Vagina (tissue), 2 donors: ENCODE results near the gene SMPD3. TPM values are rescaled to one million over a fixed set of nuclear protein-coding genes. Genes with fewer than 3 reads are reported as not detected.

ENCODE experiments used
- DNase-seq, 2 donors: peaks; one replicate each; pipeline ENCODE4 v3.0.0-alpha.2; 2017; ENCODE audit errors: extremely low spot score in 2 of 2
- H3K27ac ChIP-seq: fragments of 200-600 bp; sonication (generic); one replicate; pipeline ENCODE4 v1.5.1; 2019
- H3K27me3 ChIP-seq: fragments of 200-600 bp; sonication (generic); one replicate; pipeline ENCODE4 v1.5.1; 2019
- H3K36me3 ChIP-seq, 2 donors: fragments of 200-600 bp; sonication (generic); one replicate each; pipeline ENCODE4 v1.5.1; 2017 to 2019
- H3K4me1 ChIP-seq: fragments of 200-600 bp; sonication (generic); one replicate; pipeline ENCODE4 v1.5.1; 2019
- H3K4me3 ChIP-seq, 2 donors: fragments of 200-600 bp; sonication (generic); 1 replicate in 1 of 2; 2 replicates in 1 of 2; pipeline ENCODE4 v1.5.1; 2016 to 2019
- H3K9me3 ChIP-seq: fragments of 200-600 bp; sonication (generic); one replicate; pipeline ENCODE4 v1.5.1; 2019
- CTCF ChIP-seq, 3 experiments: fragments of 450-650 bp in 2 of 3; fragments of 200-600 bp in 1 of 3; sonication (generic) in 1 of 3; IDR thresholded peaks; one replicate each; pipeline ENCODE4 v1.5.1; 2017 to 2019; ENCODE audit warnings: antibody characterized with exemption in 3 of 3, mild to moderate bottlenecking in 2 of 3, moderate library complexity in 2 of 3
- POLR2A ChIP-seq, 2 donors: fragments of 450-650 bp; IDR thresholded peaks; one replicate each; pipeline ENCODE4 v1.6.1; 2017; ENCODE audit warnings: antibody characterized with exemption in 2 of 2, mild to moderate bottlenecking in 2 of 2, moderate library complexity in 2 of 2
- POLR2AphosphoS5 ChIP-seq, 2 donors: sonication (generic); formaldehyde crosslinking; IDR thresholded peaks; one replicate each; pipeline ENCODE4 v1.9.0; 2017; ENCODE audit warnings: antibody characterized with exemption in 2 of 2, mild to moderate bottlenecking in 2 of 2, low read depth in 1 of 2; ENCODE audit not compliant: insufficient read depth in 1 of 2
- intact Hi-C: fragments of 100-400 bp; cut with DNase I; formaldehyde crosslinking; loops from one replicate; pipeline ENCODE4 v1.15.1; 2023
- total RNA-seq: library from RNA; depleted of rRNA; stranded (reverse); fragments of >200 nt; gene quantifications from one replicate; pipeline ENCODE4 v1.2.3, GENCODE V29; 2016

Gene SMPD3
- total RNA-seq, 1 donor from 2014 or later, result 3.4 TPM

DNA sequence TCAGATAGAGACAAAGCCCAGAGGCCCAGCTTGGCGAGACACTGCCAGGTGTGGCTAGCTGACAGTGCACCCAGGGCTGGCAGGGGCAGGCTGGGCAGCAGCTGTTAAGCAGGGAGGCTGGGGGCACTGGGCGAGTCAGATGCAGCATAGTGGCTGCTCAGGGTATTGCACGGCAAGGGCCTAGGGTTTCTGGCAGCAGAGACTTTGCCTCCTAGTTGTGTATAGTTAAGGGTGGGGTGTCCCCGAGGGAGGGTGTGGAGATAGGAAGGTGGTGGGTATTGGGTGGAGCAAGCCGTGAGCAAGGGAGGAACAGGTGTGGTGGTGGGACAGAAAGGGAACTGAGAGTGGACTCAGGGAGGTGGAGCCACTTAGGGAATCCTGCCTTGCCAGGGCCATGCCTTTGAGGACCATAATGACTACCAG lies 66.0 kb downstream of the SMPD3 start:
- Histone ChIP-seq H3K27me3 (no peaks in the 10 kb centered on the region), H3K4me1 (no peaks in the 10 kb centered on the region), H3K9me3 (no peaks in the 10 kb centered on the region), H3K27ac (no peak overlapping the region), H3K4me3 (no peak overlapping the region), H3K36me3 (no peaks in the 10 kb centered on the region)
- TF ChIP-seq POLR2A (IDR thresholded peaks at IDR 0.05) (no peak), CTCF (IDR thresholded peaks at IDR 0.05) (no peak), POLR2AphosphoS5 (IDR thresholded peaks at IDR 0.05; ENCODE audit: insufficient read depth in 1 of 2, low read depth in 1 of 2) (no peak)
- DNase-seq, result no peak
- intact Hi-C loops, result no loop called here

- TF ChIP-seq POLR2AphosphoS5 (IDR thresholded peaks at IDR 0.05; ENCODE audit: insufficient read depth in 1 of 2, low read depth in 1 of 2), result no peak
- TF ChIP-seq POLR2A (IDR thresholded peaks at IDR 0.05), result no peak
- no peak for TF ChIP-seq CTCF (IDR thresholded peaks at IDR 0.05)
- Histone ChIP-seq H3K4me3 (no peak overlapping the region), H3K9me3 (no peaks in the 10 kb centered on the region), H3K27ac (no peak overlapping the region), H3K27me3 (no peaks in the 10 kb centered on the region), H3K4me1 (no peaks in the 10 kb centered on the region), H3K36me3 (no peaks in the 10 kb centered on the region)
- intact Hi-C loops, result no loop called here
- no peak for DNase-seq
Measured at GRCh38 chr16:68381363-68381724, 67.0 kb downstream of the SMPD3 start.

- Histone ChIP-seq H3K27me3 (no peaks in the 10 kb centered on the region), H3K4me3 (no peak overlapping the region), H3K27ac (no peak overlapping the region), H3K4me1 (no peaks in the 10 kb centered on the region), H3K36me3 (no peaks in the 10 kb centered on the region), H3K9me3 (no peaks in the 10 kb centered on the region)
- TF ChIP-seq POLR2A (IDR thresholded peaks at IDR 0.05), result no peak
- TF ChIP-seq CTCF (IDR thresholded peaks at IDR 0.05), result no peak
- no peak for TF ChIP-seq POLR2AphosphoS5 (IDR thresholded peaks at IDR 0.05; ENCODE audit: insufficient read depth in 1 of 2, low read depth in 1 of 2)
- intact Hi-C loops, result no loop called here
- no peak for DNase-seq
Measured at GRCh38 chr16:68380676-68381362, 67.5 kb downstream of the SMPD3 start.

GRCh38 chr16:68380348-68380670 lies 68.0 kb downstream of the SMPD3 start:
- no peaks in the 10 kb centered on the region for H3K27me3 ChIP-seq
- no peaks in the 10 kb centered on the region for H3K36me3 ChIP-seq
- H3K27ac ChIP-seq, result no peak overlapping the region
- TF ChIP-seq POLR2AphosphoS5 (IDR thresholded peaks at IDR 0.05; ENCODE audit: insufficient read depth in 1 of 2, low read depth in 1 of 2) (no peak), CTCF (IDR thresholded peaks at IDR 0.05) (no peak), POLR2A (IDR thresholded peaks at IDR 0.05) (no peak)
- no peaks in the 10 kb centered on the region for H3K9me3 ChIP-seq
- H3K4me1 ChIP-seq, result no peaks in the 10 kb centered on the region
- no peak for DNase-seq
- intact Hi-C loops, result no loop called here
- no peak overlapping the region for H3K4me3 ChIP-seq

DNA sequence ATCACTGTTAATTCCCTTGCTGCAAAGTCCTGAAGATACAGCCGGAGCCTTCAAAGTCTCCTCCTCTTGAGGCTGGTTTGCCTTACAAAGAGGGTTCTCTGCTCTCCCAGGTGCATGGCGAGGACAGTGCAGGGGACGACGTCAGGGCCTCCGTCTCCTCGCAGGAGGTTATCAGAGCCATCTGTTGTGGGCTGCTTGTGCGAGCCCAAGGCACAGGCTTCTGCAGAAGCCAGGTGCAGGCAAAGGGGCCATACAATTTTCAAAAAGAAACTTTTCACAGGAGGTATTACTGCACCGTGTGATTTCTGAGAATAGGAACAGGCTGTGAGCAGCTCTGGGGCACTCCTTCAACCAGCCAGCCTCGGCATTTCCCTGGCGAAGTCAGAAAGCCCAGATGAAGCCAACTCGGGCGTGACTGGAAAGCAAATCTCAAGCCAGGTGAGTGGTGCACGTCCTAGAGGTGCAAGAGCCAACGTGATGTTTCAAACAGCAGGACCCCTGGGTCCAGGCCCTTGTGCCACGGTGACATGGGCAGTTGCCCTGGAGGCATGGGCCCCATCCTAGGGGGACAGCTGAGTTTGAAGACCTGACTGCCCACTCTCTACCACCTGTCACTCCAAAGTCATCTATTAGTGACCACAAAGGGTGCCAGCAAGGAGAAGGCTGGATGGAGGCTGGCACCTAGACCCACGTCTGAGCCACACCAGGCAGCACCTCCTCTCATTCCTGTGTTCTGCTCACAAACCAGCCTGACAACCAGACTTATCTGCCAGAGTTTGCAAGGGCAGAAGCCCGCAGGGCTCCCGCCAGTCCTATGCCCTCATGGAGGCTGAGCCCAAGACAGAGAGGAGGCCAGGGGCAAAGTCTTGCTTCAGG lies 68.6 kb downstream of the SMPD3 start:
- Histone ChIP-seq H3K36me3 (no peaks in the 10 kb centered on the region), H3K4me1 (no peaks in the 10 kb centered on the region), H3K4me3 (no peak overlapping the region), H3K9me3 (no peaks in the 10 kb centered on the region), H3K27ac (no peak overlapping the region), H3K27me3 (no peaks in the 10 kb centered on the region)
- intact Hi-C loops, result no loop called here
- TF ChIP-seq POLR2AphosphoS5 (IDR thresholded peaks at IDR 0.05; ENCODE audit: insufficient read depth in 1 of 2, low read depth in 1 of 2) (no peak), CTCF (IDR thresholded peaks at IDR 0.05) (no peak), POLR2A (IDR thresholded peaks at IDR 0.05) (no peak)
- no peak for DNase-seq
